ENCODE results near the gene IPCEF1. TPM values are rescaled to one million over a fixed set of nuclear protein-coding genes. Genes with fewer than 3 reads are reported as not detected.
"Not testable (repeated sequence)": the region's sequence is repeated elsewhere in the genome, so short reads cannot be mapped to it uniquely, and the experiment has no call there.

IPCEF1 gene
- total RNA-seq, 2 experiments from 2014 or later, result 22.6 to 24.4 TPM

GRCh38 chr6:154325142-154325541 is 31.5 kb downstream of the IPCEF1 start:
- POLR2A ChIA-PET, result no interaction called here
- H3K4me1 Mint-ChIP-seq (ENCODE audit: low read depth), result no peaks in the 10 kb centered on the region
- no peaks in the 10 kb centered on the region for H3K27me3 Mint-ChIP-seq (ENCODE audit: low read depth)
- no peak overlapping the region for H3K27ac Mint-ChIP-seq
- CTCF ChIA-PET, result no interaction called here
- H3K9me3 Mint-ChIP-seq (ENCODE audit: insufficient read depth), result peaks cover 4% of the 10 kb centered on the region
- no peaks in the 10 kb centered on the region for H3K36me3 Mint-ChIP-seq (ENCODE audit: low read depth)
- no peak overlapping the region for H3K4me3 Mint-ChIP-seq
- DNase-seq (no peak), ATAC-seq (no peak)

GRCh38 chr6:154320181-154320580 is 36.4 kb downstream of the IPCEF1 start:
- no peaks in the 10 kb centered on the region for H3K9me3 Mint-ChIP-seq (ENCODE audit: insufficient read depth)
- no peak overlapping the region for H3K27ac Mint-ChIP-seq
- H3K36me3 Mint-ChIP-seq (ENCODE audit: low read depth), result no peaks in the 10 kb centered on the region
- H3K27me3 Mint-ChIP-seq (ENCODE audit: low read depth), result no peaks in the 10 kb centered on the region
- no peak overlapping the region for H3K4me3 Mint-ChIP-seq
- no peak for DNase-seq
- ChIA-PET POLR2A (no interaction called here), CTCF (interaction anchor here (0.7 kb wide), 1 partner anchor 84 kb away, joined by 3 read pairs; no protein-coding TSS in a partner anchor)
- no peaks in the 10 kb centered on the region for H3K4me1 Mint-ChIP-seq (ENCODE audit: low read depth)
- no peak for ATAC-seq

DNA sequence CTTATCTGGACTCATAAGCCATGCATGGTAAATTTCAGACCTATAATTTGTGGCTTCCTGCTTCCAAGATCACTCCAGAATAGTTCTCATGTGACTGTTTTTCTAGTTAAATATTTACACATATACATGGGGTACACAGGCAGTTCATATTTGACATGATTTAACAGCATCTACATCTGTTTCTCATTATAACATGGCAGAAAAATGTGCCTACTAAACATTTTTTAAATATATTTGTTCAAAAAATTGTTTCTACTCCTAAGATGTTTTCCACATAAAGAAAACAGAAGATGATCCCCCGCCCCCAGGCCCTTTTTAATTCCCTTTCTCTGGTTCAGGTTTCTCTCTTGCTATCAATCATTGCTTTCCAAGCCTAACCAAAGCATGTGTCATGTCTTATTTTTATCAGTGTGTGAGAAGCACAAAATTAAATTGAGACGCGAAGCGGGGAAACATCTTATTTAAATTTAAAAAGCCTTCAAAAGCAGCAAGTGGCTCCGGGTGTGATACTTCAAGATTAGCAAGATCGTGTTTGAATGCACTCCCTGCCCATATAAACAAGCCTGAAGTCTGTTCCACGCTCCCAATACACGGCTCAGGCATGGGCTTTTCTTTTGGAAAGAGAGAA is 37.3 kb downstream of the IPCEF1 start:
- no peak overlapping the region for H3K4me3 Mint-ChIP-seq
- H3K27me3 Mint-ChIP-seq (ENCODE audit: low read depth), result no peaks in the 10 kb centered on the region
- ChIA-PET POLR2A (no interaction called here), CTCF (no interaction called here)
- H3K9me3 Mint-ChIP-seq (ENCODE audit: insufficient read depth), result no peaks in the 10 kb centered on the region
- DNase-seq (no peak), ATAC-seq (no peak)
- no peak overlapping the region for H3K27ac Mint-ChIP-seq
- H3K4me1 Mint-ChIP-seq (ENCODE audit: low read depth), result no peaks in the 10 kb centered on the region
- H3K36me3 Mint-ChIP-seq (ENCODE audit: low read depth), result no peaks in the 10 kb centered on the region

DNA sequence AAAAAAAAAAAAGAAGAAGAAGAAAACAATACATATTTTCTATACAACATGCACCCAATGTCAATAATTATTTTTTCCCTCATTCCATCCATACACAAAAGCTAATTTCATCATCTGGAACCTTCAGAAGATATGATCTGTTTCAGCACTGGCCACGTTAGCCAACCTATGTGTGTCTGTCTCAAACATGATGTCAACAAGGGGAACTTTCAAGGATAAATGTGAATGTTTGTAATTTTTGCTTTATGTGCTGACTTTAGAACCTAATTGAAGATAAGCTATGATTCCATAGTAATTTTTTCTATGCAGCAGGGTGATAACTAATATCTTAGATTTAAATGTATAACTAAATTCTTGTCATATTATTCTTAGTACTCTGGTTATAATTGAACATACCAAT is 37.9 kb downstream of the IPCEF1 start:
- ChIA-PET POLR2A (no interaction called here), CTCF (no interaction called here)
- DNase-seq (no peak), ATAC-seq (no peak)
- Mint-ChIP-seq H3K27ac (no peak overlapping the region), H3K4me1 (ENCODE audit: low read depth) (no peaks in the 10 kb centered on the region), H3K4me3 (no peak overlapping the region), H3K9me3 (ENCODE audit: insufficient read depth) (no peaks in the 10 kb centered on the region), H3K27me3 (ENCODE audit: low read depth) (no peaks in the 10 kb centered on the region), H3K36me3 (ENCODE audit: low read depth) (no peaks in the 10 kb centered on the region)

DNA sequence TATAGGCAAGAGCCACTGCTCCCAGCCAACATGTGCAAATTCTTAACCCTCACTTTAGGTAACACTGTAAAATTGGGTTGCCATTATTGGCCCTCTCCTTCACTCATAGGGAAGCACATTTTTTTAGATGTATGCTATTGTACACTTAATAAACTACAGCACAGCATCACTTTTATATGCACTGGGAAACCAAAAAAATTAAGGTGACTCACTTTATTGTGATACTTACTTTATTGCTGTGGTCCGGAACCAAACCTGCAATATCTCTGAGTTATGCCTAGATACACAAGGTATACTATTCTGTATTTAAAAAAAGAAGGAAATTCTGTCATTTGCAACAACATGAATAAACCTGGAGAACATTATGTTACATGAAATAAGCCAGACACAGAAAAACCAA is 40.5 kb downstream of the IPCEF1 start:
- no peak overlapping the region for H3K4me3 Mint-ChIP-seq
- POLR2A ChIA-PET, result no interaction called here

DNA sequence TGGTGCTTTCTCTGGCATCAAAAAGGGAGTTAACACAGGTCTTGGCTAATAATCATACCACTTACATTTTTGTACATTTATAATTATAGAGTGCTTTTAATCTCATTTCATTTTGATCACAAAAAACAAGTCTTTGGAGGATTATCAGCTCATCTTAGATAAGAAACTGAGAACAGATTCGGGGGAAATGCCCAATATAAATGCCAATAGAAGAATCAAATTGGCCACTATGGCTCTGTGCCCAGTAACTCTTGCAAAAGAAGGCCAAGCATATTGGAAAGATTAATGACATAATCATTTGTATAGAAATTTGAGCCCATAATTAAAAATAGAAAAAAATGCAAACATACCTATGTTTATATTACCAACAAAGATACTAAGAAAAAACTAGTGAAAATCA is 42.5 kb downstream of the IPCEF1 start:
- Mint-ChIP-seq H3K4me3 (no peak overlapping the region), H3K27ac (no peak overlapping the region), H3K27me3 (ENCODE audit: low read depth) (peaks cover 5% of the 10 kb centered on the region), H3K36me3 (ENCODE audit: low read depth) (no peaks in the 10 kb centered on the region), H3K4me1 (ENCODE audit: low read depth) (no peaks in the 10 kb centered on the region), H3K9me3 (ENCODE audit: insufficient read depth) (peaks cover 4% of the 10 kb centered on the region)
- ATAC-seq, result no peak
- ChIA-PET POLR2A (no interaction called here), CTCF (no interaction called here)
- no peak for DNase-seq

More for the DNA sequence above, 40.5 kb downstream of the IPCEF1 start:
- Mint-ChIP-seq H3K27ac (no peak overlapping the region), H3K9me3 (ENCODE audit: insufficient read depth) (peaks cover 4% of the 10 kb centered on the region), H3K27me3 (ENCODE audit: low read depth) (peaks cover 2% of the 10 kb centered on the region), H3K4me1 (ENCODE audit: low read depth) (no peaks in the 10 kb centered on the region), H3K36me3 (ENCODE audit: low read depth) (no peaks in the 10 kb centered on the region)
- no peak for ATAC-seq
- CTCF ChIA-PET, result no interaction called here
- no peak for DNase-seq

DNA sequence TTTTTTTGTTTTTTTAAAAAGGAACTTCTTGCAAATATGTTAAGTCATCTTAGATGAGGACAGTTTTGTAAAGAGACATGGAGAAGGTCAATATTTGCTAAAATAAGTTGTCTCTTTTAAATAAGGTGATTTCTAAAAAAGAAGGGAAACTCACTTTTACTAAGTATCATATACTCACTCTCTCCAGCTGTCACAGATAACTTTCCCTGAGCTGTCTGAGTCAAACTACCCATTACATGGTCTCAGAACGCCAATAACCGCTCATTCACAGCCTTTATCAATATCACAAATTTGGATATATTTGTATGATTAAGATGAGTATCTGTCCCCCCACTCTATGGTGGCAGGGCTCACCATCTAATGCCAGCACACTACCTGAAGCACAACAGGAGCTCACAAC is 47.6 kb downstream of the IPCEF1 start:
- ChIA-PET POLR2A (no interaction called here), CTCF (no interaction called here)
- Mint-ChIP-seq H3K27ac (no peak overlapping the region), H3K4me1 (ENCODE audit: low read depth) (no peaks in the 10 kb centered on the region), H3K27me3 (ENCODE audit: low read depth) (peaks cover 5% of the 10 kb centered on the region), H3K36me3 (ENCODE audit: low read depth) (no peaks in the 10 kb centered on the region), H3K4me3 (no peak overlapping the region), H3K9me3 (ENCODE audit: insufficient read depth) (peaks cover 4% of the 10 kb centered on the region)
- ATAC-seq (no peak), DNase-seq (no peak)

GRCh38 chr6:154307696-154308425 is 48.7 kb downstream of the IPCEF1 start:
- no peaks in the 10 kb centered on the region for H3K36me3 Mint-ChIP-seq (ENCODE audit: low read depth)
- peaks cover 5% of the 10 kb centered on the region for H3K27me3 Mint-ChIP-seq (ENCODE audit: low read depth)
- H3K27ac Mint-ChIP-seq, result no peak overlapping the region
- peaks cover 4% of the 10 kb centered on the region for H3K9me3 Mint-ChIP-seq (ENCODE audit: insufficient read depth)
- ATAC-seq, result no peak
- no peak overlapping the region for H3K4me3 Mint-ChIP-seq
- ChIA-PET POLR2A (no interaction called here), CTCF (no interaction called here)
- H3K4me1 Mint-ChIP-seq (ENCODE audit: low read depth), result peaks cover under 1% of the 10 kb centered on the region
- DNase-seq, result no peak

GRCh38 chr6:154307147-154307546 is 49.5 kb downstream of the IPCEF1 start:
- H3K36me3 Mint-ChIP-seq (ENCODE audit: low read depth); POLR2A ChIA-PET; H3K27ac Mint-ChIP-seq; ATAC-seq; H3K4me1 Mint-ChIP-seq (ENCODE audit: low read depth); H3K9me3 Mint-ChIP-seq (ENCODE audit: insufficient read depth); DNase-seq; H3K27me3 Mint-ChIP-seq (ENCODE audit: low read depth); H3K4me3 Mint-ChIP-seq; CTCF ChIA-PET: not testable (repeated sequence)

DNA sequence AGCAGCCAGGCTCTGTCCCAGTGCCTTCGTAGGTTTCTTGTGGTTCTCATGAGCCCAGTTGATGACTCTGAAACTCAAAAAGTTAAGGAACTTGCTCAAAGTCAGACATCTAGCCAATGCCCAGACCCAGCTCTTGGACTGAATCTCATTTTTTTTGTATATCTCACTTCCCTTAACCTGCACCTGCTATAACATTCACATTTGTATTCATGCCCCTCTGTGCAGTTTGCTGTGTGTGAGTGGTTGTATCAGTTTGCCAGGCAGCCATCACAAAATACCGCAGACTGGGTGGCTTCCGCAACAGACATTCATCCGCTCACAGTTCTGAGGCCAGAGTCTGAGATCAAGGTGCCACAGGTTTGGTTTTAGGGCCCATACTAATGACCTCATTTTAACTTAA is 49.9 kb downstream of the IPCEF1 start:
- Mint-ChIP-seq H3K36me3 (ENCODE audit: low read depth) (no peaks in the 10 kb centered on the region), H3K4me1 (ENCODE audit: low read depth) (peaks cover 12% of the 10 kb centered on the region), H3K27me3 (ENCODE audit: low read depth) (peaks cover 5% of the 10 kb centered on the region), H3K4me3 (no peak overlapping the region), H3K27ac (no peak overlapping the region), H3K9me3 (ENCODE audit: insufficient read depth) (peaks cover 4% of the 10 kb centered on the region)
- ATAC-seq (no peak), DNase-seq (no peak)
- ChIA-PET POLR2A (no interaction called here), CTCF (no interaction called here)

DNA sequence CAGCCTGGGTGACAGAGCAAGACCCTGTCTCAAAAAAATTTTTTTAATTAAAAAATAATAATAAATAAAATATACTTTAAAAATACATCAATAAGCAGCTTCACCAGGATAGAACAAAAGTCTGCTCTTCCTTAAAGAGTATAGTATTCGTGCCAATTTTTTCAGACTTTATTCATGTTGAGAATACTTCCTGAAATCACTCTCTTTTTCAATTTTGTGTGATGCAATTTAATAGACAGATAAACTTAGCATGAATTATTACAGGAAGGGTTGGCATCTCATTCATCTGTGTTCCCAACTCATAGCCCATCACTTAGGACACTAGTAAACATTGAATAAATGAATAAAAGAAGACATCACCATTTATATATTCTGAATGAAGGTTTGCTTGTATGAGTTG is 52.4 kb downstream of the IPCEF1 start:
- ChIA-PET CTCF (no interaction called here), POLR2A (no interaction called here)
- Mint-ChIP-seq H3K36me3 (ENCODE audit: low read depth) (no peaks in the 10 kb centered on the region), H3K27ac (no peak overlapping the region), H3K4me3 (no peak overlapping the region), H3K27me3 (ENCODE audit: low read depth) (peaks cover 4% of the 10 kb centered on the region), H3K4me1 (ENCODE audit: low read depth) (peaks cover 18% of the 10 kb centered on the region), H3K9me3 (ENCODE audit: insufficient read depth) (no peaks in the 10 kb centered on the region)
- ATAC-seq (no peak), DNase-seq (no peak)

DNA sequence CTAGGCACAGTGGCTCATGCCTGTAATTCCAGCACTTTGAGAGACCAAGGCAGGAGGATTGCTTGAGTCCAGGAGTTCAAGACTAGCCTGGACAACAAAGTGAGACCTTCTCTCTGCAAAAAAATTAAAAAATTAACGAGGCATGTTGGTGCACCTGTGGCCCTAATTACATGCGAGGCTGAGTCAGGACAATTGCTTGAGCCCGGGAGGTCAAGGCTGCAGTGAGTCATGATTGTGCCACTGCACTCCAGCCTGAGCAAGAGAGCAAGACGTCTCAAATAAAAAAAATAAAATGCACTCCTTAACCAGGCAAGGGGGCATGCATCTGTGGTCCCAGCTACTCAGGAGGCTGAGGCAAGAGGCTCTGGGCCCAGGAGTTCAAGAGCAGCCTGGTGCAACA is 53.0 kb downstream of the IPCEF1 start:
- H3K9me3 Mint-ChIP-seq (ENCODE audit: insufficient read depth); CTCF ChIA-PET; DNase-seq; H3K27me3 Mint-ChIP-seq (ENCODE audit: low read depth); POLR2A ChIA-PET; H3K36me3 Mint-ChIP-seq (ENCODE audit: low read depth); ATAC-seq; H3K4me3 Mint-ChIP-seq; H3K27ac Mint-ChIP-seq: not testable (repeated sequence)
- H3K4me1 Mint-ChIP-seq (ENCODE audit: low read depth), result peaks cover 18% of the 10 kb centered on the region

Data from activated CD8-positive, alpha-beta T cell treated with anti-CD3 and anti-CD28 coated beads, Interleukin-2, amount 10 ng/mL, durations not matched to agents 7 days and 5 days (primary cell).